Heart left ventricle (tissue), 16 donors: ENCODE data around the gene CASKIN1. TPM values are rescaled to one million over a fixed set of nuclear protein-coding genes. Genes with fewer than 3 reads are reported as not detected.

Experiments used
- ATAC-seq, 4 donors: fragments of 200-7000 bp; cut with Tn5 transposase; one replicate each; pipeline ENCODE4 v1.9.1; 2020 to 2022; ENCODE audit warnings: moderate library complexity in 4 of 4, mild to moderate bottlenecking in 3 of 4, moderate number of reproducible peaks in 1 of 4
- DNase-seq, 5 donors: peaks; one replicate each; pipeline ENCODE4 v3.0.0-alpha.2; 2020
- H3K27ac ChIP-seq, 12 donors: fragments of 200-600 bp; sonication (generic) in 4 of 12; one replicate each; pipeline versions ENCODE4 v1.5.0 to v1.8.0; 2016 to 2022; ENCODE audit warnings: mild to moderate bottlenecking in 2 of 12
- H3K27me3 ChIP-seq, 9 donors: fragments of 200-600 bp; sonication (generic) in 2 of 9; one replicate each; pipeline versions ENCODE4 v1.5.1 to v1.8.0; 2016 to 2022; ENCODE audit warnings: mild to moderate bottlenecking in 3 of 9
- H3K36me3 ChIP-seq, 9 donors: fragments of 200-600 bp; sonication (generic) in 2 of 9; one replicate each; pipeline versions ENCODE4 v1.5.0 to v1.8.0; 2018 to 2022; ENCODE audit warnings: mild to moderate bottlenecking in 2 of 9
- H3K4me1 ChIP-seq, 12 donors: fragments of 200-600 bp; sonication (generic) in 4 of 12; one replicate each; pipeline versions ENCODE4 v1.5.0 to v1.8.0; 2016 to 2022; ENCODE audit warnings: mild to moderate bottlenecking in 3 of 12
- H3K4me3 ChIP-seq, 12 donors: fragments of 200-600 bp; sonication (generic) in 4 of 12; one replicate each; pipeline versions ENCODE4 v1.5.0 to v1.8.0; 2017 to 2022; ENCODE audit warnings: mild to moderate bottlenecking in 9 of 12, moderate library complexity in 4 of 12
- H3K9me3 ChIP-seq, 12 donors: fragments of 200-600 bp; sonication (generic) in 4 of 12; one replicate each; pipeline versions ENCODE4 v1.5.0 to v1.8.0; 2016 to 2022; ENCODE audit warnings: mild to moderate bottlenecking in 1 of 12
- POLR2A ChIP-seq, 2 donors: fragments of 450-650 bp; IDR thresholded peaks; one replicate each; pipeline ENCODE4 v1.6.1; 2017; ENCODE audit warnings: antibody characterized with exemption in 2 of 2, mild to moderate bottlenecking in 2 of 2, moderate library complexity in 2 of 2
- WGBS, 4 donors: extraction: QIAGEN DNeasy Blood & Tissue Kit in 2 of 4; methylation state at CpG; one replicate each; pipeline versions ENCODE4 v1.1.5 to v1.1.7; 2013 to 2018; 5-methylcytosine and 5-hydroxymethylcytosine counted together
- intact Hi-C, 10 donors: fragments of 100-400 bp; cut with DNase I; formaldehyde crosslinking; loops; one replicate each; pipeline versions ENCODE4 v1.11.1 to v1.14.2; 2022
- polyA plus RNA-seq, 2 donors: library from polyadenylated mRNA; stranded (reverse); fragments of 200-250 nt; gene quantifications; one replicate each; pipeline ENCODE4 v1.2.3, GENCODE V29; 2013
- total RNA-seq, 9 donors: library from RNA; depleted of rRNA in 2 of 9; stranded (reverse); fragments of >200 nt in 2 of 9; fragmentation: NEBNext Ultra II Directional in 3 of 9; extraction: Animal tissue kit (Norgen Biotek cat#: 25700) in 3 of 9; gene quantifications; one replicate each; pipeline versions ENCODE4 v1.1.0 to v1.2.4, GENCODE V29; 2016 to 2023
- TF ChIP-seq, protein P1 (sequence below), 12 donors: fragments of 200-600 bp; sonication (generic) in 4 of 12; IDR thresholded peaks; one replicate each; pipeline versions ENCODE4 v1.5.0 to v1.8.0; 2018 to 2022; ENCODE audit warnings: antibody characterized with exemption in 12 of 12, mild to moderate bottlenecking in 5 of 12
- donor health status: ischemic (EF 13 %, LVEDD 7.1; RV severe dilation, severe dysfunction).
- donor health status: healthy with polysubstance abuse.
- donor health status: DM: no; HTN: yes; CAD: no.
- donor health status: DM: no; HTN: no; CAD: no.
- donor health status: ischemic (EF 25% LVEDD 6.9; RV normal size, moderate dysfunction).
- donor health status: ischemic (EF 25% LVEDD 5.7; RV mildly dilated, moderate dysfunction).
- donor health status: healthy.
- donor health status: DM: yes; HTN: yes; CAD: no.
- donor health status: ischemic (EF 35%, LVEDD 5.7; RV mildly dilated, moderate dysfunction).
- donor health status: nonischemic (EF 11% LVEDD 7.7; RV severe dilation, severe dysfunction).
- donor health status: DM: yes; HTN: yes; CAD: no.
- donor health status: PGD.
- donor health status: ischemic (EF 29% LVEDD 5.4; RV normal size, mild dysfunction).
- donor health status: nonischemic (EF 23%, LVEDD 6.1; RV moderate dilation, normal function).

The CASKIN1 gene
- total and polyA plus RNA-seq, 11 donors = 0.37 to 7.0 (median 2.1) TPM

- intact Hi-C loops = loop anchor here in 1 of 10 donors (2.0 kb wide), 1 partner anchor 22 kb away; no protein-coding TSS in a partner anchor
- TF ChIP-seq POLR2A (IDR thresholded peaks at IDR 0.05) = no peak
- TF ChIP-seq, protein P1, sequence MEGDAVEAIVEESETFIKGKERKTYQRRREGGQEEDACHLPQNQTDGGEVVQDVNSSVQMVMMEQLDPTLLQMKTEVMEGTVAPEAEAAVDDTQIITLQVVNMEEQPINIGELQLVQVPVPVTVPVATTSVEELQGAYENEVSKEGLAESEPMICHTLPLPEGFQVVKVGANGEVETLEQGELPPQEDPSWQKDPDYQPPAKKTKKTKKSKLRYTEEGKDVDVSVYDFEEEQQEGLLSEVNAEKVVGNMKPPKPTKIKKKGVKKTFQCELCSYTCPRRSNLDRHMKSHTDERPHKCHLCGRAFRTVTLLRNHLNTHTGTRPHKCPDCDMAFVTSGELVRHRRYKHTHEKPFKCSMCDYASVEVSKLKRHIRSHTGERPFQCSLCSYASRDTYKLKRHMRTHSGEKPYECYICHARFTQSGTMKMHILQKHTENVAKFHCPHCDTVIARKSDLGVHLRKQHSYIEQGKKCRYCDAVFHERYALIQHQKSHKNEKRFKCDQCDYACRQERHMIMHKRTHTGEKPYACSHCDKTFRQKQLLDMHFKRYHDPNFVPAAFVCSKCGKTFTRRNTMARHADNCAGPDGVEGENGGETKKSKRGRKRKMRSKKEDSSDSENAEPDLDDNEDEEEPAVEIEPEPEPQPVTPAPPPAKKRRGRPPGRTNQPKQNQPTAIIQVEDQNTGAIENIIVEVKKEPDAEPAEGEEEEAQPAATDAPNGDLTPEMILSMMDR (IDR thresholded peaks at IDR 0.05) = no peak
- Histone ChIP-seq H3K9me3 (no peaks in the 10 kb centered on the region), H3K27ac (peak overlapping the region in 1 of 12 donors; percentile 22), H3K4me3 (no peak overlapping the region), H3K36me3 (peaks cover 4 to 46% (median 31%) of the 10 kb centered on the region in 9 donors), H3K4me1 (peaks cover 0 to 31% (median 17%) of the 10 kb centered on the region in 12 donors), H3K27me3 (no peaks in the 10 kb centered on the region)
- WGBS, 4 donors = 61 to 71% (median 67%) methylated on average over 9 of the region's 9 CpGs
- no peak for ATAC-seq
- no peak for DNase-seq
These were observed 29.9 kb upstream of the CASKIN1 start for GRCh38 chr16:2226245-2226793.

GRCh38 chr16:2223942-2224486 is 27.6 kb upstream of the CASKIN1 start:
- ATAC-seq (peak in 3 of 4 donors; percentile 37 to 61 (median 54)), DNase-seq (peak in 2 of 5 donors; percentile 60 to 79)
- Histone ChIP-seq H3K27me3 (no peaks in the 10 kb centered on the region), H3K4me3 (peak overlapping the region; percentile 66 to 100 (median 90)), H3K36me3 (peaks cover 0 to 26% (median 8%) of the 10 kb centered on the region in 9 donors), H3K4me1 (peaks cover 0 to 31% (median 17%) of the 10 kb centered on the region in 12 donors), H3K27ac (peak overlapping the region in 11 of 12 donors; percentile 72 to 94 (median 86)), H3K9me3 (no peaks in the 10 kb centered on the region)
- intact Hi-C loops = no loop called here
- TF ChIP-seq, protein P1 (IDR thresholded peaks at IDR 0.05) = peak in 3 of 12 donors; percentile 13 to 30 (median 20)
- TF ChIP-seq POLR2A (IDR thresholded peaks at IDR 0.05) = no peak
- WGBS, 4 donors = 6 to 14% (median 10%) methylated on average over 10 to 22 of the region's 22 CpGs

- Histone ChIP-seq H3K9me3 (no peaks in the 10 kb centered on the region), H3K27ac (peak within 1 kb of the TSS in 11 of 12 donors; percentile 72 to 94 (median 86)), H3K4me1 (peaks cover 0 to 31% (median 17%) of the 10 kb centered on the region in 12 donors), H3K27me3 (no peaks in the 10 kb centered on the region), H3K36me3 (peaks cover 0 to 19% (median 2%) of the 10 kb centered on the region in 9 donors), H3K4me3 (peak within 1 kb of the TSS; percentile 66 to 100 (median 90))
- peak; percentile 99 to 100 (median 100) for DNase-seq
- TF ChIP-seq POLR2A (IDR thresholded peaks at IDR 0.05) = peak; percentile 39 to 96
- TF ChIP-seq, protein P1 (IDR thresholded peaks at IDR 0.05) = peak in 5 of 12 donors; percentile 7 to 39 (median 16)
- 0 to 1% (median 1%) methylated on average over 29 to 82 of the region's 82 CpGs for WGBS, 4 donors
- intact Hi-C loops = no loop called here
- peak; percentile 99 to 100 (median 99) for ATAC-seq
These were observed 27.0 kb upstream of the CASKIN1 start, which contains the start of gene E4F1 for GRCh38 chr16:2223221-2223941. Gene E4F1 (plus strand): TSS chr16:2223591. CDS start chr16:2223614, 23 bp downstream.

- 97 to 99% (median 98%) methylated on average over 4 of the region's 4 CpGs for WGBS, 4 donors
- DNase-seq (no peak), ATAC-seq (no peak)
- H3K27ac ChIP-seq = no peak overlapping the region
- peaks cover 0 to 9% (median 0%) of the 10 kb centered on the region in 9 donors for H3K36me3 ChIP-seq
- no peaks in the 10 kb centered on the region for H3K27me3 ChIP-seq
- intact Hi-C loops = loop anchor here in 1 of 10 donors (10.0 kb wide), 1 partner anchor 62 kb away; the partner anchor contains the start of gene TRAF7
- H3K4me3 ChIP-seq = no peak overlapping the region
- H3K4me1 ChIP-seq = peaks cover 14 to 38% (median 27%) of the 10 kb centered on the region in 12 donors
- TF ChIP-seq POLR2A (IDR thresholded peaks at IDR 0.05) = no peak
- TF ChIP-seq, protein P1 (IDR thresholded peaks at IDR 0.05) = no peak
- no peaks in the 10 kb centered on the region for H3K9me3 ChIP-seq
These were observed 19.9 kb upstream of the CASKIN1 start for GRCh38 chr16:2216330-2216729.
